ENCODE results near the gene FOLR2. TPM values are rescaled to one million over a fixed set of nuclear protein-coding genes. Genes with fewer than 3 reads are reported as not detected.
A peak's percentile ranks its signal among the peaks of the same experiment; 100 is the strongest.
"Not testable (repeated sequence)": the region's sequence is repeated elsewhere in the genome, so short reads cannot be mapped to it uniquely, and the experiment has no call there.

FOLR2 gene
- total RNA-seq, 6 experiments from 2014 or later: 3.3 to 28.3 (median 8.6) TPM

DNA sequence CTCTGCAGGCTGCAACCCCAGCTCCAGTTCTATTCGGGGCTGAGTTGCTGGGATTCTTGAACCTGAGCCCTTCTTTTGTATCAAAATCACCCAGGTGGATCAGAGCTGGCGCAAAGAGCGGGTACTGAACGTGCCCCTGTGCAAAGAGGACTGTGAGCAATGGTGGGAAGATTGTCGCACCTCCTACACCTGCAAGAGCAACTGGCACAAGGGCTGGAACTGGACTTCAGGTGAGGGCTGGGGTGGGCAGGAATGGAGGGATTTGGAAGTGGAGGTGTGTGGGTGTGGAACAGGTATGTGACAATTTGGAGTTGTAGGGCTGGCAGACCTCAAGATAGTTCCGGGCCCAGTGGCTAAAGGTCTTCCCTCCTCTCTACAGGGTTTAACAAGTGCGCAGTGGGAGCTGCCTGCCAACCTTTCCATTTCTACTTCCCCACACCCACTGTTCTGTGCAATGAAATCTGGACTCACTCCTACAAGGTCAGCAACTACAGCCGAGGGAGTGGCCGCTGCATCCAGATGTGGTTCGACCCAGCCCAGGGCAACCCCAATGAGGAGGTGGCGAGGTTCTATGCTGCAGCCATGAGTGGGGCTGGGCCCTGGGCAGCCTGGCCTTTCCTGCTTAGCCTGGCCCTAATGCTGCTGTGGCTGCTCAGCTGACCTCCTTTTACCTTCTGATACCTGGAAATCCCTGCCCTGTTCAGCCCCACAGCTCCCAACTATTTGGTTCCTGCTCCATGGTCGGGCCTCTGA, 20.9 kb upstream of the FOLR2 start:
- ATAC-seq: peak in 1 of 4 donors; percentile 27
- peaks cover 0 to 3% (median 0%) of the 10 kb centered on the region in 4 donors for H3K4me1 ChIP-seq
- intact Hi-C loops (cut with DNase I): no loop called here
- no peaks in the 10 kb centered on the region for H3K27me3 ChIP-seq
- no peaks in the 10 kb centered on the region for H3K9me3 ChIP-seq
- H3K27ac ChIP-seq: no peak overlapping the region
- H3K4me3 ChIP-seq: no peak overlapping the region
- TF ChIP-seq, protein P1, sequence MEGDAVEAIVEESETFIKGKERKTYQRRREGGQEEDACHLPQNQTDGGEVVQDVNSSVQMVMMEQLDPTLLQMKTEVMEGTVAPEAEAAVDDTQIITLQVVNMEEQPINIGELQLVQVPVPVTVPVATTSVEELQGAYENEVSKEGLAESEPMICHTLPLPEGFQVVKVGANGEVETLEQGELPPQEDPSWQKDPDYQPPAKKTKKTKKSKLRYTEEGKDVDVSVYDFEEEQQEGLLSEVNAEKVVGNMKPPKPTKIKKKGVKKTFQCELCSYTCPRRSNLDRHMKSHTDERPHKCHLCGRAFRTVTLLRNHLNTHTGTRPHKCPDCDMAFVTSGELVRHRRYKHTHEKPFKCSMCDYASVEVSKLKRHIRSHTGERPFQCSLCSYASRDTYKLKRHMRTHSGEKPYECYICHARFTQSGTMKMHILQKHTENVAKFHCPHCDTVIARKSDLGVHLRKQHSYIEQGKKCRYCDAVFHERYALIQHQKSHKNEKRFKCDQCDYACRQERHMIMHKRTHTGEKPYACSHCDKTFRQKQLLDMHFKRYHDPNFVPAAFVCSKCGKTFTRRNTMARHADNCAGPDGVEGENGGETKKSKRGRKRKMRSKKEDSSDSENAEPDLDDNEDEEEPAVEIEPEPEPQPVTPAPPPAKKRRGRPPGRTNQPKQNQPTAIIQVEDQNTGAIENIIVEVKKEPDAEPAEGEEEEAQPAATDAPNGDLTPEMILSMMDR (IDR thresholded peaks at IDR 0.05): no peak
- TF ChIP-seq POLR2A (IDR thresholded peaks at IDR 0.05): no peak
- no peaks in the 10 kb centered on the region for H3K36me3 ChIP-seq
- no peak for DNase-seq
- 61% methylated on average over 2 of the region's 12 CpGs for WGBS (ENCODE audit: insufficient coverage, low coverage, low lambda C conversion rate, missing lambda C conversion rate)

DNA sequence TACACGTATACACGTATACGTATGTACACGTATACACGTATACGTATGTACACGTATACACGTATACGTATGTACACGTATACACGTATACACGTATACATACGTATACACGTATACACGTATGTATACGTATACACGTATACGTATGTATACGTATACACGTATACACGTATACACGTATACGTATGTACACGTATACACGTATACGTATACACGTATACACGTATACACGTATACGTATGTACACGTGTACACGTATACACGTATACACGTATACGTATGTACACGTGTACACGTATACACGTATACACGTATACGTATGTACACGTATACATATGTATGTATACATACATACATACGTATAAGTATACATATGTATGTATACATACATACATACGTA, 15.1 kb upstream of the FOLR2 start:
- H3K4me1 ChIP-seq; H3K4me3 ChIP-seq; ATAC-seq; H3K27ac ChIP-seq; H3K36me3 ChIP-seq; DNase-seq; intact Hi-C loops (cut with DNase I); H3K27me3 ChIP-seq; H3K9me3 ChIP-seq: not testable (repeated sequence)
- WGBS (ENCODE audit: insufficient coverage, low coverage, low lambda C conversion rate, missing lambda C conversion rate): 88% methylated on average over 43 of the region's 43 CpGs

DNA sequence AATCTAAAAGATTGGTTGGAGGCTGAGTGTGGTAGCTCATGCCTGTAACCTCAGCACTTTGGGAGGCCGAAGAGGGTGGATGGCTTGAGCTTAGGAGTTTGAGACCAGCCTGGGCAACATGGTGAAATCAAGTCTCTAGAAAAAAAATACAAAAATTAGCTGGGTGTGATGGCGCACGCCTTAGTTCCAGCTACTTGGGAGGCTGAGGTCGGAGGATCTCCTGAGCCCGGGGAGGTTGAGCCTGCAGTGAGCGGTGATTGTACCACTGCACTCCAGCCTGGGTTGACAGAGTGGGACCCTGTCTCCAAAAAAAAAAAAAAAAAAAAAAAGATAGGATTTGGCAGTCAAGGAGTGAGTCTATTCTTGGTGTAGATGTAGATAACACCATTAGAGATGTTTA, 14.0 kb upstream of the FOLR2 start:
- H3K4me3 ChIP-seq: no peak overlapping the region
- TF ChIP-seq, protein P1 (IDR thresholded peaks at IDR 0.05): no peak
- no peak for TF ChIP-seq POLR2A (IDR thresholded peaks at IDR 0.05)
- H3K4me1 ChIP-seq: peaks cover 0 to 3% (median 0%) of the 10 kb centered on the region in 4 donors
- DNase-seq: no peak
- WGBS (ENCODE audit: insufficient coverage, low coverage, low lambda C conversion rate, missing lambda C conversion rate): 97% methylated on average over 6 of the region's 6 CpGs
- H3K27ac ChIP-seq: no peak overlapping the region
- no peaks in the 10 kb centered on the region for H3K36me3 ChIP-seq
- ATAC-seq: no peak
- intact Hi-C loops (cut with DNase I): no loop called here
- H3K9me3 ChIP-seq: no peaks in the 10 kb centered on the region
- H3K27me3 ChIP-seq: no peaks in the 10 kb centered on the region

DNA sequence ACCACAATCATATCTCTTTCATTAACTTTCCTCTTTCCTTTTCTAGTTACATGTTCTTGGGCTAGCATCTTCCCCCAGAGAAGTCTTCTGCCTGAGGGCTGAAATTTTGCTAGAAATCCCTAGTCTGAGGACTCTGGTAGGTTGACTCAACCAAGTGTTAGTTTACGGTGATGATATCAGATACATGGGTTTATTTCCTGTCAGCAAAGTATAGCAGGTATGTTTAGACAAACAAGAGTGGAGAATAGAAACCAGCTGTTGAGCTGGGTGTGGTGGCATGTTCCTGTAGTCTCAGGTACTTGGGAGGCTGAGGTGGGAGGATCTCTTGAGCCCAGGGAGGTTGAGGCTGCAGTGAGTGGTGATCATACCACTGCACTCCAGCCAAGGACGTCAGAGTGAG, 13.4 kb upstream of the FOLR2 start:
- 52% methylated on average over 2 of the region's 2 CpGs for WGBS (ENCODE audit: insufficient coverage, low coverage, low lambda C conversion rate, missing lambda C conversion rate)
- intact Hi-C loops (cut with DNase I): no loop called here

DNA sequence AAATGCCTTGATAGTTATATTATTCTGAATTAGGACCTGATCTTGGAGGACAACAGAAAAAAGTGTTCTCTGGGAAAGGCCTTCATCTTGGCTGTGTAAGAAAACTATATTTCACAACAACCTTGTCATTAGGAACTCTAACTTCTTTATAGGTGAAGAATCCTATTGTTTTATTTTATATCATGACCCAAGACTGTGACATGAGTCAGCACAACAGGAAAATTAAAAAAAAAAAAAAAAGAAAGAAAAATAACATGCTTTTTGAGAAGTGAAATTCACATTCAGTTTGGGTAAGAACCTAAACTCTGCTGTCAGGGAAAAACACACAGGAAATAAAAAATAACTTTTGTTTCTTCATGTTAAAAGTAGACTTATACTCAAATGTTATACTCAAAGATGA, 11.7 kb upstream of the FOLR2 start:
- TF ChIP-seq POLR2A (IDR thresholded peaks at IDR 0.05): no peak
- TF ChIP-seq, protein P1 (IDR thresholded peaks at IDR 0.05): no peak
- no peaks in the 10 kb centered on the region for H3K9me3 ChIP-seq
- H3K27me3 ChIP-seq: no peaks in the 10 kb centered on the region
- H3K4me1 ChIP-seq: no peaks in the 10 kb centered on the region
- no peak overlapping the region for H3K4me3 ChIP-seq
- ATAC-seq: no peak
- no peak for DNase-seq
- intact Hi-C loops (cut with DNase I): no loop called here
- H3K27ac ChIP-seq: no peak overlapping the region
- H3K36me3 ChIP-seq: no peaks in the 10 kb centered on the region

More for the DNA sequence above, 13.4 kb upstream of the FOLR2 start:
- no peak overlapping the region for H3K27ac ChIP-seq
- no peak overlapping the region for H3K4me3 ChIP-seq
- DNase-seq (no peak), ATAC-seq (no peak)
- H3K4me1 ChIP-seq: peaks cover 0 to 3% (median 0%) of the 10 kb centered on the region in 4 donors
- H3K36me3 ChIP-seq: no peaks in the 10 kb centered on the region
- no peaks in the 10 kb centered on the region for H3K9me3 ChIP-seq
- no peaks in the 10 kb centered on the region for H3K27me3 ChIP-seq
- TF ChIP-seq POLR2A (IDR thresholded peaks at IDR 0.05): no peak
- TF ChIP-seq, protein P1 (IDR thresholded peaks at IDR 0.05): no peak

DNA sequence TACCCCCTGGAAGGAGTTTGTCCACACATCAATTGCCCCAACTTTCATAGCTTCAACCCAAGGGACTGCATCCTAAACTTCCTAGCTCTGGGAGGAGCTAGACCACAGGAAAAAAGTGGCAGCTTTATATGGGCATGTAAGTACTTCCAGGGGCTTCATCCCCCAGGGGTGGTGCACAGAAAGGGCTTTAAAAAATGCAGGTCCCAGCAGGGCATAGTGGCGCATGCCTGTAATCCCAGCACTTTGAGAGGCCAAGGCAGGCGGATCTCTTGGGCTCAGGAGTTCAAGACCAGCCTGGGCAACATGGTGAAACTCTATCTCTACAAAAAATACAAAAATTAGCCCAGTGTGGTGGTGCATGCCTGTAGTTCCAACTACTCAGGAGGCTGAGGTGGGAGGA, 9.8 kb upstream of the FOLR2 start:
- H3K4me3 ChIP-seq; H3K9me3 ChIP-seq; H3K4me1 ChIP-seq; H3K27ac ChIP-seq; H3K27me3 ChIP-seq; DNase-seq; H3K36me3 ChIP-seq; ATAC-seq; intact Hi-C loops (cut with DNase I): not testable (repeated sequence)
- WGBS (ENCODE audit: insufficient coverage, low coverage, low lambda C conversion rate, missing lambda C conversion rate): no CpG with 5 or more reads among the region's 2 CpGs

Data from right lobe of liver (tissue), 6 donors.